GM12873 (cell line): ENCODE data around the gene SYDE2.

ENCODE experiments used
- TF ChIP-seq, protein P1 (sequence below): IDR thresholded peaks from 2 replicates; pipeline ENCODE4 v1.5.1; 2012; ENCODE audit warnings: low read depth, mild to moderate bottlenecking, moderate library complexity, low read length, control low read depth; ENCODE audit not compliant: insufficient read depth; ENCODE audit errors: missing control alignments

Gene SYDE2

DNA sequence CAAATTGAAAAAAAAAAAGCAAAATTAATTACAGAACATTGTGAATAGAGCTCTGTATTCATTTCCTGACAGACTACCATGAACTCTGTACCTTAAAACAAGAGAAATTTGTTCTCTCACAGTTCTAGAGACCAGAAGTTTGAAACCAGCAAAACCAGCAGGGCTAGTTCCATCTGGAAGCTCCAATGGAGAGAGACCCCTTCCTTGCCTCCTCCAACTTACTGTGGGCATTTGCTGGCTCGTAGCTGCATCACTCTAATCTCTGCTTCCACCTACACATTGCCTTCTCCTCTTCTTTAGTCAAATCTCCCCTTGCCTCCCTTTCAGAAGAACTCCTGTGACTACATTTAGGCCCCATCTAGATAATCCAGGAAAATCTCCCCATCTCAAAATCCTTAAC, 56.5 kb downstream of the SYDE2 start:
- TF ChIP-seq, protein P1, sequence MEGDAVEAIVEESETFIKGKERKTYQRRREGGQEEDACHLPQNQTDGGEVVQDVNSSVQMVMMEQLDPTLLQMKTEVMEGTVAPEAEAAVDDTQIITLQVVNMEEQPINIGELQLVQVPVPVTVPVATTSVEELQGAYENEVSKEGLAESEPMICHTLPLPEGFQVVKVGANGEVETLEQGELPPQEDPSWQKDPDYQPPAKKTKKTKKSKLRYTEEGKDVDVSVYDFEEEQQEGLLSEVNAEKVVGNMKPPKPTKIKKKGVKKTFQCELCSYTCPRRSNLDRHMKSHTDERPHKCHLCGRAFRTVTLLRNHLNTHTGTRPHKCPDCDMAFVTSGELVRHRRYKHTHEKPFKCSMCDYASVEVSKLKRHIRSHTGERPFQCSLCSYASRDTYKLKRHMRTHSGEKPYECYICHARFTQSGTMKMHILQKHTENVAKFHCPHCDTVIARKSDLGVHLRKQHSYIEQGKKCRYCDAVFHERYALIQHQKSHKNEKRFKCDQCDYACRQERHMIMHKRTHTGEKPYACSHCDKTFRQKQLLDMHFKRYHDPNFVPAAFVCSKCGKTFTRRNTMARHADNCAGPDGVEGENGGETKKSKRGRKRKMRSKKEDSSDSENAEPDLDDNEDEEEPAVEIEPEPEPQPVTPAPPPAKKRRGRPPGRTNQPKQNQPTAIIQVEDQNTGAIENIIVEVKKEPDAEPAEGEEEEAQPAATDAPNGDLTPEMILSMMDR = no peak

GRCh38 chr1:85142753-85143152, 58.1 kb downstream of the SYDE2 start:
- TF ChIP-seq, protein P1 = no peak

DNA sequence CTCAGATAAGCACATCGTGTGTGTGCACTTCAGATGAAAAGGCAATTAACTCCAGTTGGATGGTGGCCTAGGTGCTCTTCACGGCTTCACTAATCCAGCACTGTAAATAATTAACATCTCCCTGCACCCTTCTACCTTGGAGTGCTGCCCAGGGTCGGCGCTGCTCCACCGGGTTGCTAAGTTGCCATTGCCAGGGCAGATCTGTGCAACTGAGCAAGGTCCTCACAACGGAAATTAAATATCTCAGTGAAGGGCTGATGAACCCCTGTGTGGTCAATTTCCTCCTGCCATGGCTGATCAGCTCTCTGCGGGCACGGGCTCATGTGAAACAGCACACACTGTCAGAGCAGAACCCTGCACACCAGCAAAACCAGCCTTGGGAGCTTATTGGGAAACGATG, 63.2 kb downstream of the SYDE2 start:
- TF ChIP-seq, protein P1 = no peak

GRCh38 chr1:85135392-85135798, 65.4 kb downstream of the SYDE2 start:
- TF ChIP-seq, protein P1 = no peak

DNA sequence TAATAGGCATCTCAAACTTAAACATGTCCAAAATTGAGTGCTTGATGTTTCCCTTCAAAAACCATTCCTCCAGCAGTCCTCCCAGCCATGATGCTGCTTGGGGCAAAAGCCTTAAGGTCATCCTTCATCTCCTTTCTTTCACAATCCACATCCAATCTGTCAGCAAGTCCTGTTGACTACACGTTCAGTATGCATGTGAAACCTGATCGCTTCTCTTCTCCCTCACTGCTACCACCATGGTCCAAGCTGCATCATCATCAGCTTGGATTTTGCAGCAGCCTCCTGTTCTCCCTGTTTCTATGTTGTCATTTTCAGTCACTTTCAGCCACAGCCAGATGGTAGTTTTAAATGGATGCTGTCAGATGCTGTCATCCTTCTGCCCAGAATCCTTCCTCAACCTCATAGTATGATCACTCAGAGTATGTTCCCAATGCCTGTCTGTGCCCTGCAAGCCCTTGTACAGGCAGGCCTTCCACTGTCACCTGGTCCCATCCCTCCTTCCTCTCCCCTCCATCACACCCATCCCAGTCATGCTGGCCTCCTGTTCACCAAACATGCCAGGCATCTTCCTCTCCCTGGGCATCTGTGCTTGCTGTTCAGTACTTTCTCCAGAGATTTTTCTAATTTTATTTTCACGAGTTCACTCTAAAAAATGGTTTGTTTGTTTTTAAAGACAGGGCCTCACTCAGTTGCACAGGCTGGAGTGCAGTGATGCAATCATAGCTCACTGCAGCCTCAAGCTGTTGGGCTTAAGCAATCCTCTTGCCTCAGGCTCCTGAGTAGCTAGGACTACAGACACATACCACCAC, 66.0 kb downstream of the SYDE2 start:
- TF ChIP-seq, protein P1 = no peak

- TF ChIP-seq, protein P1 = no peak
These were observed 67.2 kb downstream of the SYDE2 start for GRCh38 chr1:85133565-85134159.

DNA sequence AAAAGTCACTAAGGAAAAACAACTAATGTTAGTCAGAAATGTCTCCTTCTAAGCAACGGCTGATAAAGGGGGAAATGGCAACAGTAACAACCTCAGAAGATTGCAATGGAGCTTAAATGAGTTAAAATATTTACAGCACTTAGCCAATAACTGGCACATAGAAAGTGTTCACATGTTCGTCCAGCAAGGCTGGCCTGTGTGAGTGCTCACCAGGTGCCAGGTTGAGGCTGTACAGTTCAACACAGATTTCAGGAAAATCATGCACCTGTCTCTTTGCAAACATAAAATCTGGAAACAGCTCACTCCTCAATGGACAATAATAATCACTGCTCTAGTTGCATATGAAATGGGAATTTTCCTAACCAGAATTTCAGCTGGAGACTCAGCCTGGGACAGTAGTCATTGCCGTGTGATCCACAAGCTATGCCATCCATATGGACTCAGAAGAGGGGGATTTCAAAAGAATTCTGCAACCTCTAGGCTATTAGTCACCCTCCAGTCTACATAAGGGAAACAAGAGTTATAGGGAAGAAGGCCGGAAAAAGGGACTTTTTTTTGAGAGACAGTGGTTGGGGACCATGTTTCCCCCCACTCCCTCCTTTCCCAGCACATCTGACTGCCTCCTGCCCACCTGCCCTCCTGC, 68.6 kb downstream of the SYDE2 start:
- TF ChIP-seq, protein P1 = no peak
